CD4-positive, alpha-beta T cell treated with Interleukin-1 beta for 1 hour (primary cell): Measurements from ENCODE around the gene PRAME.
"Not testable (repeated sequence)": the region's sequence is repeated elsewhere in the genome, so short reads cannot be mapped to it uniquely, and the experiment has no call there.

Source experiments
- DNase-seq, 2 donors: peaks; one replicate each; pipeline ENCODE4 v3.0.0-alpha.2; 2020 to 2022

Gene PRAME, protein sequence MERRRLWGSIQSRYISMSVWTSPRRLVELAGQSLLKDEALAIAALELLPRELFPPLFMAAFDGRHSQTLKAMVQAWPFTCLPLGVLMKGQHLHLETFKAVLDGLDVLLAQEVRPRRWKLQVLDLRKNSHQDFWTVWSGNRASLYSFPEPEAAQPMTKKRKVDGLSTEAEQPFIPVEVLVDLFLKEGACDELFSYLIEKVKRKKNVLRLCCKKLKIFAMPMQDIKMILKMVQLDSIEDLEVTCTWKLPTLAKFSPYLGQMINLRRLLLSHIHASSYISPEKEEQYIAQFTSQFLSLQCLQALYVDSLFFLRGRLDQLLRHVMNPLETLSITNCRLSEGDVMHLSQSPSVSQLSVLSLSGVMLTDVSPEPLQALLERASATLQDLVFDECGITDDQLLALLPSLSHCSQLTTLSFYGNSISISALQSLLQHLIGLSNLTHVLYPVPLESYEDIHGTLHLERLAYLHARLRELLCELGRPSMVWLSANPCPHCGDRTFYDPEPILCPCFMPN

DNA sequence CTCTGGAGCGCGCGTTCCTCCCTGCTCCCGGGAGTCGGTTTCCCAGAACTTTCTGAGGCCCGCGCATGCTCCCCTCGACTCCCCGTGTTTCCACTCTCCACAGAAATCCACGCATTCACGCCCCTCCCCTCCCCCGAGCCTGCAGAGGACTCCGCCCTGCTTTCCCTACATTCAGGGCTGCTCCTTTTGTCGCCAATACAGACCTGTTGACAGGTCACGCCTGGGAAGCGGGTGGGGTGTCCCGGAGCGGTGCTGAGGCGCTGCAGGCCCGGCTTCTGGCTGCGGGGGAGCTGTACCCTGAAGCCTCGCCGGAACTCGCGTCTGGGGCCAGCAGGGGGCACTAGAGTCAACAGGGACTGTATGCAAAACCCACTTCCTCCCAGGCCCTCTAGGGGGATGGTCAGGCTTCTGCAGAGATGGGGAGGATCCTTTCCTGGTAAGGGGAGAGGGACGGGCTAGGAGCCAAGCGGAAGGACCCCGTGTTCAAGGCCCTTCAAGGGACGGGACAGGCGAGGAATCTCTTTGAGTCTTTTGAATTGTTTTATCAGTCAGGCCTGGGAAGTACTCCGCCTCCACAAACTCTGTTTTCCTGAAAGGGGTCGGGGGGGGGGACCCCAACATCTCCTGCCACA, at the start of gene PRAME:
PRAME (minus strand) TSS at position 294 of the 632 bp plus-strand sequence. CDS start 2,433 bp downstream, outside the sequence.
- DNase-seq, result peak; percentile 62 to 64

- DNase-seq, result not testable (repeated sequence)
Measured at GRCh38 chr22:22608022-22608421, 49.0 kb upstream of the PRAME start.

GRCh38 chr22:22605074-22605404, 46.0 kb upstream of the PRAME start:
- DNase-seq, result no peak

DNA sequence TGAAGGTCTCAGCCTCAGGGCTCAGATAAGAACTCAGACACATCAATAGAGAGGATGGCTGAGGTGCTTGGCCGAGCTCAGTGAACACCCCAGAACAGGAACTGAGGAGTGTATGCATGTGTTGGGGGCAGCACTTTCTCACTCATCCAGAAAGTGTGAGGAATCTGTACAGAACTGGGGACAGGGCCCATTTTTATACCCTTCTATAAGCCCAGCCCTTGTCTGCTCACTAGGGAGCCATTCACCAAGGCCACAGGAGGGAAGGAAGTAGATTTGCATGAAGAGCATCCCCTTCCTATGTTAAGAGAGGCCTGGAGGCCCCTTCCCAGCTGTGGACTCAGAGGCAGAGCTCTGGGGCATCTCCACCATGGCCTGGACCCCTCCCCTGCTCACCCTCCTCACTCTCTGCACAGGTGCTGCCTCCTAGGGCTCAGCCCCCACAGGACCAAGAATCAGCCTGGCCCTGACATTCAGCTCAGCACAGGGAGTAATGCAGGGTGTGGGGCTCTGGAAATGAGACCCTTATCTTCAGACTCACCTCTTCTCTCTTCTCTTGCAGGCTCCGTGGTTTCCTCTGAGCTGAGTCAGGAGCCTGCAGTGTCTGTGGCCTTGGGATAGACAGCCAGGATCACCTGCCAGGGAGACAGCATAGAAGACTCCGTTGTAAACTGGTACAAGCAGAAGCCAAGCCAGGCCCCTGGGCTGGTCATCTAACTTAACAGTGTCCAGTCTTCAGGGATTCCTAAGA, 45.4 kb upstream of the PRAME start:
- no peak for DNase-seq

- DNase-seq, result no peak
Measured at GRCh38 chr22:22603470-22603947, 44.4 kb upstream of the PRAME start.

- no peak for DNase-seq
Measured at GRCh38 chr22:22600531-22601261, 41.6 kb upstream of the PRAME start.

DNA sequence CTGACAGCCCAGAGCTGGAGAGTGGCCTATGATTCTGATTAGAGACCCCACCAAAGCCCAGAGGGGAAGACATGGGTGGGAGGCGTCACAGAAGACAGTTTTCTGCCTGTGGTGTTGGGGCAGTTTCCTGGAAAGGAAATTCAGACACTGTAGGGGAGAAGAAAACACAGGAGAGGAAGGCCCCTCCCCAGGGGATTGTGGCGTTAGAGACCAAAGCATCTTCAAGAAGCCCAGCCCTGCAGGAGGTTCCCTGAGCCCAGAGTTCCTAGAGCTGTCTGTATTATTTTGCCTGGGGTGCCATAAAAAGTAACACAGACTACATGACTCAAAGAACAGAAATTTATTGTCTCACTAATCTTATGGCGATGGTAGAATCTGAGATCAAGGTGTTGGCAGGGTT, 40.2 kb upstream of the PRAME start:
- DNase-seq, result no peak

DNA sequence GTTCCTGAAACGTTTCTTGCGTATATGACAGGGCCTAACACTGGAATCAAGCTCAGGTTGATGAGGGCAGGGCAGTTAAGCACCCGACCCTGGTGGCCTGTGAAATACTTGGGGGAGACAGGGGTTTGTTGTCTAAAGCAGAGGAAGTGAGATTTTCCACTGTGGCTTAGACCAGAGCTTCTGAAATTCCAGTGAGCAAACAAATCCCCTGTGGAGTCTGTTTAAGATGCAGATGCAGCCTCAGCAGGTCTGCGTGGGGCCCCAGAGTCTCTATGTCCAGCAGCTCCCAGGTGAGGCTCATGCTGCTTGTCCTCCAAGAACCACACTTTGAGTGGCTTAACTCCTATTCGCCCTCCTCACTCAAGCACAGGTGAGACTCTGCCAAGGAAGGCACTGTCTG, 39.1 kb upstream of the PRAME start:
- DNase-seq, result no peak

DNA sequence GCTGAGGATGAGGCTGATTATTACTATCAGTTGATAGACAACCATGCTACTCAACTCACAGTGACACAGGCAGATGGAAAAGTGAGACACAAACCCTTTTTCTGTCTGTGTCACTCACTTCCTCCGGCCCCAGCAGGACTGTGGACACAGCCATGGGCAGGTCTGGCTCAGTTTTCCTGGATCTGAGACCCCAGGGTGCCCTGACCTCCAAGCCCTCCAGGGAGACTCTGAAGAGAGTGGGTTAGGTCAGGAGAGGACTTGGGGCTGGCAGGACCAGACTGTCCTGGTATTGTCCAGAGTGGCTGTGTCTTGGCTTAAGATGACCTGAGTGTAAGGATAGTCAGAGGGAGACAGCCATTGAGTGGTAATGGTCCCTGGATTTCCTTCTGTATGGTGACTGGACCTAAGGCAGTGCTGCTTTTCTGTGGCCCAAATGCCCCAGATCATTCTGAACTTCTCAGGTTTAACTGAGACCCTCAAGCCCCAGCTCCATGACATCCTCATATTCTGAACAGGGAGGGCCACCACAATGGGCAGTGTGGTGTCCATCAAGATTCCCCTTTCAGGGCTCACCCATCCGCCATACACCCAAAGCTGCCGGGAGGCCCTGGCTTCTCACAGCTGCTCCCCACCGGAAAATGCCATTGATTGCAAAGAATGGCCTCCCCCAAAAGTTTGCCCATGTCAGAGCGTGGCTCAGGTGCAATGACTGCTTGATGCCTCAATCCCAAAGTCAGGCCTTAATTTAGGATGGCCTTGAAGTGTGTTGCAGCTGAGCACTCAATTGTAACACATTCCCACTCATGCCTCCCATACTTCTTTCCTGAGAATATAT, 36.2 kb upstream of the PRAME start:
- DNase-seq, result no peak

- DNase-seq, result peak; percentile 48 to 58
Measured at GRCh38 chr22:22593964-22594656, 35.0 kb upstream of the PRAME start.

DNA sequence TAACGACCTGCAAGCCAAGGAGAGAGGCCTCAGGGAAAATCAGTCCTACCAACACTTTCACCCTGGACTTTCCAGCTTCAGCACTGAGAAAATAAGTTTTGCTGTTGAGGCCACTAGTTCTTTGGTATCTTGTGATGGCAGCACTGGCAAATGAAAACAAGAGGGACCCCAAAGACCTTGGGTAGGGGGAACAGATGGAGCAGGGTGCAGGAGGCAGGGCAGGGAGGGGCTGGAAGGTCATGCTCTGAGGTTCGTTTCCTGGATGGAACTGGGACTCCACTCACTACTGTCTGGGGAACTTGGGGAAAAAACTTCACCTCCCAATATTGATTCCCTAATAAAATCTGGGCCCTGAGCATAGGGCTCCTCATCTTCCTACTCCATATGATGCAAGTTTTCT, 34.2 kb upstream of the PRAME start:
- no peak for DNase-seq

GRCh38 chr22:22591348-22592299, 32.6 kb upstream of the PRAME start:
- DNase-seq, result no peak

DNA sequence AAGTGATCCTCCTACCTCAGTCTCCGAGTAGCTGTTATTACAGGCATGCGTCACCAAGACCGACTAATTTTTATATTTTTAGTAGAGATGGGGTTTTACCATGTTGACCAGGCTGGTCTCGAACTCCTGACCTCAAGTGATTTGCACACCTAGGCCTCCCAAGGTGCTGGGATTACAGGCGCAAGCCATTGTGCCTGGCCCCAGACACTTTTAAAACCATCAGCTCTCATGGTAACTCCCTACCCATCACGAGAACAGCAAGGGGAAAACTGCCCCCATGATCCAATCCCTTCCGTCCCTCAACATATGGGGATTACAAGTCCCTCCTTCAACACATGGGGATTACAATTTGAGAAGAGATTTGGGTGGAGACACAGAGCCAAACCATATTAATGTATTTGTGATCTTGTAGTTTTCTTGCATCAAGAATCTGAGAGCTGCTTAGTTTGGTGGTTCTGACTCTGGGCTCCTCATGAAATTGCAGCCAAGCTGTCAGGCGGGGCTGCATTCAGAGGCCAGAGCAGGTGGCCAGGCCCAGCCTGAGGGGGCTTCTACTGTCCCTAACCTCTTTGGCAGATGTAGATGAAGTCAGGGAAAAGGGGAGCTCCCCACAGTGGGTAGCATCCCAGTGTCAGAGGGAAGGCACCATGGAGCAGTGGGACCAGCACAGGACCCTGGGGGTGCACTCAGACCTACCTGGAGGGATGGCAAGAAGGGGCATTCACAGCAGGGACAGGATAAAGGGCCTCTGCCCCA, 31.2 kb upstream of the PRAME start:
- no peak for DNase-seq

GRCh38 chr22:22588485-22589164, 29.6 kb upstream of the PRAME start:
- DNase-seq, result no peak

DNA sequence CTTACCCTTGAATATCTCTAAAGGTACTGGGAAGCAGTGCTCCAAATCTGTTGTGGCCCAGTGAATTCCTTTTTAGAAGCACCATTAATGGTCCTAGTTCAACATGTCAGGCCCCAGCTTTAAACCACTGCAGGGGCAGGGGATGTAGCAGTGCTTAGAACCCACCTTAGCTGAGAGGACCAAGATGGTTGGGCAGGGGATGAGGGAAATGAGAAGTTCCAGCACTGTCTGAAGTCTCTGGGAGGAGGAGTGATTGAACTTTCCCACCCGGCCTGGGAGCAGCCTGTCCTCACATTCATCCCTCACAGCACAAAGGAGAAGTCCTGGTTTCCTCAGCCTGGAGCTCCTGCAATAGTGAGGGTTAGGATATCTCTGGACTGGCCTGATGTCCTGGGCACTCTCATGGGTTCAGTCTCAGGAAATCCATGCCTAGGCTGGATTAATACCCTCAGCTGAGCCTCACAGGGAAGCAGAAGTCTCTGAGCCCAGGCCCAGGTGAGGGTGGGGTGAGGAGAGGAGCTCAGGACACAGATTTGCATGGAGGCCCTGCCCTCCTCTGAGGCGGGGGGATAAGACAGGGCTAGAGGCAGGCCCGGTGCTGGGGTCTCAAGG, 28.6 kb upstream of the PRAME start:
- no peak for DNase-seq

DNA sequence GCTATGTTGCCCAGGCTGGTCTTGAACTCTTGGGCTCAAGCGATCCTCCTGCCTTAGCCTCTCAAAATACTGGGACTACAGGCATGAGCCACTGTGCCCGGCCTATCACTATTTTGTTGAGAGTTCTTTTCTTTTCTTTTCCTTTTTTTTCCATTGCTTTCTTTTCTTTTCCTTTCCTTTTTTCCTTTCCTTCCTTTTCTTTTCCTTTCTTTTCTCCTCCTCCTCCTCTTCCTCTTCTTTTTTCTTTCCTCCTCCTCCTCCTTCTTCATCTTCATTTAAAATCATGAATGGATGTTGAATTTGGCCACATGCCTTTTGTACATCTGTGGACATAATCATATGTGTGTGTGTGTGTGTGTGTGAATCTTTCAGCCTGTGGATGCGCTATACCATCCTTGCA, 25.7 kb upstream of the PRAME start:
- no peak for DNase-seq

GRCh38 chr22:22583030-22583429, 24.0 kb upstream of the PRAME start:
- DNase-seq, result no peak

DNA sequence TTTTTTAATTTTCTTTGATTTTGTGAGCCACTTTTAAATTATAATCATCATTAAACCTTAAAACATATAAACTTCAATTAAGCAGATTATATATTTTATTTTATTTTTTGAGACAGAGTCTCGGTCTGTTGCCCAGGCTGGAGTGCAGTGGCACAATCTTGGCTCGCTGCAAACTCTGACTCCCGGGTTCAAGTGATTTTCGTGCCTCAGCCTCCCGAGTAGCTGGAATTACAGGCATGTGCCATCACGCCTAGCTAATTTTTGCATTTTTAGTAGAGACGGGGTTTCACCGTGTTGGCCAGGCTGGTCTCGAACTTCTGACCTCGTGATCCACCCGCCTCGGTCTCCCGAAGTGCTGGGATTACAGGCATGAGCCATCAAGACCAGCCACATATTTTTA, 22.5 kb upstream of the PRAME start:
- not testable (repeated sequence) for DNase-seq
